ENCODE data around the gene IL22RA2. TPM values are rescaled to one million over a fixed set of nuclear protein-coding genes. Genes with fewer than 3 reads are reported as not detected.

IL22RA2 gene
- polyA plus RNA-seq, 1 of the 3 experiments (the other 2 are of a cell fraction), result not detected

- Histone ChIP-seq H3K9me2 (no peaks in the 10 kb centered on the region), H3K4me2 (no peak overlapping the region), H3K36me3 (replicated peaks in 1 of 2; ENCODE audit: control insufficient read depth in 1 of 2, insufficient read depth in 2 of 2, low read length in 1 of 2) (no peaks in the 10 kb centered on the region), H3K27me3 (ENCODE audit: insufficient read depth) (no peaks in the 10 kb centered on the region), H3K79me2 (ENCODE audit: insufficient read depth) (no peaks in the 10 kb centered on the region), H4K20me1 (ENCODE audit: insufficient read depth) (no peaks in the 10 kb centered on the region), H3K4me3 (ENCODE audit: low read depth in 2 of 2, low read length in 1 of 2) (no peak overlapping the region), H3K27ac (ENCODE audit: low read depth in 2 of 2, low read length in 1 of 2) (no peak overlapping the region), H3K9ac (no peak overlapping the region), H3F3A (replicated peaks; ENCODE audit: insufficient read depth) (no peaks in the 10 kb centered on the region), H2AFZ (ENCODE audit: low read depth) (no peak overlapping the region), H3K9me3 (no peaks in the 10 kb centered on the region), H3K4me1 (ENCODE audit: control insufficient read depth in 1 of 2, insufficient read depth in 2 of 2, low read depth in 1 of 2, low read length in 1 of 2) (no peaks in the 10 kb centered on the region)
- TF ChIP-seq NFIC (IDR thresholded peaks at IDR 0.05; ENCODE audit: borderline replicate concordance) (no peak), SMC3 (IDR thresholded peaks at IDR 0.05; ENCODE audit: low read depth, low read length) (no peak), JUND (IDR thresholded peaks at IDR 0.05) (no peak), SIN3A (IDR thresholded peaks at IDR 0.05; ENCODE audit: borderline replicate concordance, low read depth, low read length) (no peak), TAF1 (IDR thresholded peaks at IDR 0.05; ENCODE audit: borderline replicate concordance, low read depth, low read length) (no peak), YY1 (IDR thresholded peaks at IDR 0.05; ENCODE audit: low read depth) (no peak), REST (IDR thresholded peaks at IDR 0.05; ENCODE audit: low read depth, low read length) (no peak)
- ChIA-PET POLR2A (no interaction called here), CTCF (no interaction called here)
- DNase-seq, result no peak
- WGBS (ENCODE audit: low lambda C conversion rate), result 20% methylated on average over 3 of the region's 3 CpGs
These were observed 12.7 kb downstream of the IL22RA2 start for GRCh38 chr6:137160763-137161162.

- H3K4me3 ChIP-seq (ENCODE audit: low read depth in 2 of 2, low read length in 1 of 2), result no peak overlapping the region
- H3K9me2 ChIP-seq, result no peaks in the 10 kb centered on the region
- DNase-seq, result no peak
- POLR2A ChIA-PET, result no interaction called here
- H3K9ac ChIP-seq, result no peak overlapping the region
- H3K36me3 ChIP-seq (replicated peaks in 1 of 2; ENCODE audit: control insufficient read depth in 1 of 2, insufficient read depth in 2 of 2, low read length in 1 of 2), result no peaks in the 10 kb centered on the region
- H3K9me3 ChIP-seq, result no peaks in the 10 kb centered on the region
- H4K20me1 ChIP-seq (ENCODE audit: insufficient read depth), result no peaks in the 10 kb centered on the region
- H3K4me1 ChIP-seq (ENCODE audit: control insufficient read depth in 1 of 2, insufficient read depth in 2 of 2, low read depth in 1 of 2, low read length in 1 of 2), result no peaks in the 10 kb centered on the region
- no peak overlapping the region for H2AFZ ChIP-seq (ENCODE audit: low read depth)
- CTCF ChIA-PET, result interaction anchor here (1.1 kb wide), 1 partner anchor 28 kb away, joined by 3 read pairs; no protein-coding TSS in a partner anchor
- no peaks in the 10 kb centered on the region for H3F3A ChIP-seq (replicated peaks; ENCODE audit: insufficient read depth)
- H3K27me3 ChIP-seq (ENCODE audit: insufficient read depth), result no peaks in the 10 kb centered on the region
- H3K79me2 ChIP-seq (ENCODE audit: insufficient read depth), result no peaks in the 10 kb centered on the region
- H3K4me2 ChIP-seq, result no peak overlapping the region
- no peak overlapping the region for H3K27ac ChIP-seq (ENCODE audit: low read depth in 2 of 2, low read length in 1 of 2)
- TF ChIP-seq IRF3 (IDR thresholded peaks at IDR 0.05; ENCODE audit: low read depth, low read length) (no peak), MAX (IDR thresholded peaks at IDR 0.05; ENCODE audit: low read depth) (no peak), PBX3 (IDR thresholded peaks at IDR 0.05) (no peak), MXI1 (IDR thresholded peaks at IDR 0.05; ENCODE audit: low read depth, low read length) (no peak), SMC3 (IDR thresholded peaks at IDR 0.05; ENCODE audit: low read depth, low read length) (no peak), CHD2 (IDR thresholded peaks at IDR 0.05; ENCODE audit: low read length, partially characterized antibody) (no peak), EP300 (IDR thresholded peaks at IDR 0.05; ENCODE audit: borderline replicate concordance in 1 of 2, low read depth in 1 of 2, low read length in 1 of 2) (no peak), RFX5 (IDR thresholded peaks at IDR 0.05; ENCODE audit: low read length) (no peak), RCOR1 (IDR thresholded peaks at IDR 0.05; ENCODE audit: low read length) (no peak), GATA2 (CRISPR knock-in tag; IDR thresholded peaks at IDR 0.05) (no peak), JUND (IDR thresholded peaks at IDR 0.05) (no peak), RAD21 (IDR thresholded peaks at IDR 0.05; ENCODE audit: low read length) (no peak), REST (IDR thresholded peaks at IDR 0.05; ENCODE audit: low read depth, low read length) (no peak), MEF2A (IDR thresholded peaks at IDR 0.05; ENCODE audit: borderline replicate concordance, low read depth) (no peak), ELF1 (IDR thresholded peaks at IDR 0.05) (no peak)
These were observed 13.5 kb downstream of the IL22RA2 start for GRCh38 chr6:137159912-137160311.
